Measurements from ENCODE around the gene ARID1B. TPM values are rescaled to one million over a fixed set of nuclear protein-coding genes. Genes with fewer than 3 reads are reported as not detected.

ARID1B gene
- total RNA-seq, 2 donors from 2014 or later, result 65.1 to 99.4 TPM

DNA sequence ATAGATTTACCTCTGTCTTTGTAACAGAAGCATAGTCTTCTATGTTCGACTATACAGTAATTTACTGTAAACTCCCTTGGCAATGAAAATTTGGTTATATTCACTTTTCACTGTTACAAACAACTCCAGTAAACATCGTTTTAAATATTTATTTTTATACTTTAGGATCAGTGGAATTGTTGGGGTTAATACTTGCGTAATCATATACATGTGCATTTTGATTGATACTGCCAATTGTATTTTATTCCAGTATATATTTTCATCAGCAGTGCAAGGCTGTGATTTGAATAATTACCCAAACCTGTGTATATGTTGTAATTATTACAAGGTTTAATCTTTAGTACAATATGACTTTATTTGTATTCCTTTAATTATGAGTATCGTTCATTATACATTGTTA, 255.7 kb downstream of the ARID1B start:
- H3K9me3 ChIP-seq, result no peaks in the 10 kb centered on the region
- peak overlapping the region; percentile 22 to 29 for H3K4me3 ChIP-seq
- no peaks in the 10 kb centered on the region for H3K27me3 ChIP-seq (replicated peaks; ENCODE audit: insufficient read depth)
- H3K4me1 ChIP-seq (replicated peaks), result peaks cover 8% of the 10 kb centered on the region
- no peak for TF ChIP-seq POLR2AphosphoS5 (IDR thresholded peaks at IDR 0.05)
- TF ChIP-seq POLR2A (IDR thresholded peaks at IDR 0.05), result no peak
- TF ChIP-seq, protein P1, sequence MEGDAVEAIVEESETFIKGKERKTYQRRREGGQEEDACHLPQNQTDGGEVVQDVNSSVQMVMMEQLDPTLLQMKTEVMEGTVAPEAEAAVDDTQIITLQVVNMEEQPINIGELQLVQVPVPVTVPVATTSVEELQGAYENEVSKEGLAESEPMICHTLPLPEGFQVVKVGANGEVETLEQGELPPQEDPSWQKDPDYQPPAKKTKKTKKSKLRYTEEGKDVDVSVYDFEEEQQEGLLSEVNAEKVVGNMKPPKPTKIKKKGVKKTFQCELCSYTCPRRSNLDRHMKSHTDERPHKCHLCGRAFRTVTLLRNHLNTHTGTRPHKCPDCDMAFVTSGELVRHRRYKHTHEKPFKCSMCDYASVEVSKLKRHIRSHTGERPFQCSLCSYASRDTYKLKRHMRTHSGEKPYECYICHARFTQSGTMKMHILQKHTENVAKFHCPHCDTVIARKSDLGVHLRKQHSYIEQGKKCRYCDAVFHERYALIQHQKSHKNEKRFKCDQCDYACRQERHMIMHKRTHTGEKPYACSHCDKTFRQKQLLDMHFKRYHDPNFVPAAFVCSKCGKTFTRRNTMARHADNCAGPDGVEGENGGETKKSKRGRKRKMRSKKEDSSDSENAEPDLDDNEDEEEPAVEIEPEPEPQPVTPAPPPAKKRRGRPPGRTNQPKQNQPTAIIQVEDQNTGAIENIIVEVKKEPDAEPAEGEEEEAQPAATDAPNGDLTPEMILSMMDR (IDR thresholded peaks at IDR 0.05), result no peak
- peak overlapping the region in 1 of 2 donors; percentile 63 for H3K27ac ChIP-seq
- no peaks in the 10 kb centered on the region for H3K36me3 ChIP-seq
- no peak for DNase-seq (ENCODE audit: low spot score)
- intact Hi-C loops (cut with DNase I), result loop anchor here (5.0 kb wide), 1 partner anchor 239 kb away; no protein-coding TSS in a partner anchor
- 72% methylated on average over 4 of the region's 4 CpGs for WGBS

DNA sequence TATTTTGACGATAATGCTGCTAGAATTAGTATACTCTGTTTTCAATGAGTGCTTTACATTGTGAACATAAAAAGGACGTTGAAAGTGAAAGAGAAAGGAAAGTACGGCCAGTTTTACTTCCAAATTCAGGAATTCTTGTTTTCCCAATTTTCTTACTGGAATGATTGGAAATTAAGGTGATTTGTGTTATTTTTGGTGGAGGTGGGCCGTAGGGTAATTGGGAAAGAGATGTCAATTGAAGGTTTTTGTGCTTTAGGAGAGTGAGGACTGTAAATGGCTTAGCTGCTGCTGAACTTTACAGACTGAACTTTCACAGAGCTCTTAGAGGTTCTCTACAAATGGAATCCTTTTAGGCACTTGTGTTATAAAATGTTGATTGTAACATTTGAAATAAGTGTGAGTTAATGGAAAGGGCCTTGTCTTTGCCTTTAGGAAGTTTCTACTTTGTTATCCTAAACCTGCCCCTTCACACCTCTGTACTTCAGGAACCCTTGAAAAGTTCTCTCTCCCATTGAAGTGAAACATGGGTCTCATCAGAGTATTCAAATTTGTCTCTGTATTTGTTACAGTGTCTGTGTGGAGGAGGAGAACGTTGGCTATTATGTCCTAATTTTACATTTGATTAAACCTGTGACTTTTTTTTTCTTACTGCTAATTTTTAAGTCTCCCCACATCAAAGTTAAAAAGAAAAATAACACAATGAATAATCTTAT, 256.4 kb downstream of the ARID1B start:
- Histone ChIP-seq H3K4me3 (peak overlapping the region; percentile 22 to 29), H3K4me1 (replicated peaks) (peaks cover 8% of the 10 kb centered on the region), H3K27ac (peak overlapping the region; percentile 61 to 63), H3K27me3 (replicated peaks; ENCODE audit: insufficient read depth) (no peaks in the 10 kb centered on the region), H3K9me3 (no peaks in the 10 kb centered on the region), H3K36me3 (no peaks in the 10 kb centered on the region)
- WGBS, result 6% methylated on average over 5 of the region's 5 CpGs
- intact Hi-C loops (cut with DNase I), result loop anchor here (5.0 kb wide), 1 partner anchor 239 kb away; no protein-coding TSS in a partner anchor
- no peak for DNase-seq (ENCODE audit: low spot score)
- TF ChIP-seq POLR2A (IDR thresholded peaks at IDR 0.05) (no peak), POLR2AphosphoS5 (IDR thresholded peaks at IDR 0.05) (peak; percentile 44)

- H3K4me1 ChIP-seq (replicated peaks), result peaks cover 8% of the 10 kb centered on the region
- H3K27me3 ChIP-seq (replicated peaks; ENCODE audit: insufficient read depth), result no peaks in the 10 kb centered on the region
- intact Hi-C loops (cut with DNase I), result loop anchor here (5.0 kb wide), 1 partner anchor 238 kb away; no protein-coding TSS in a partner anchor
- TF ChIP-seq, protein P1 (IDR thresholded peaks at IDR 0.05), result peak in 3 of 4 experiments; percentile 39 to 74 (median 72)
- TF ChIP-seq POLR2AphosphoS5 (IDR thresholded peaks at IDR 0.05) (peak; percentile 14), POLR2A (IDR thresholded peaks at IDR 0.05) (no peak)
- H3K9me3 ChIP-seq, result no peaks in the 10 kb centered on the region
- no peak overlapping the region for H3K4me3 ChIP-seq
- DNase-seq (ENCODE audit: low spot score), result no peak
- 34% methylated on average over 6 of the region's 6 CpGs for WGBS
- peak overlapping the region in 1 of 2 donors; percentile 61 for H3K27ac ChIP-seq
- no peaks in the 10 kb centered on the region for H3K36me3 ChIP-seq
Observed at GRCh38 chr6:157034436-157035230, 257.5 kb downstream of the ARID1B start.

- intact Hi-C loops (cut with DNase I), result no loop called here
- peak overlapping the region; percentile 19 to 43 for H3K27ac ChIP-seq
- TF ChIP-seq, protein P1 (IDR thresholded peaks at IDR 0.05), result no peak
- no peak for TF ChIP-seq POLR2AphosphoS5 (IDR thresholded peaks at IDR 0.05)
- TF ChIP-seq POLR2A (IDR thresholded peaks at IDR 0.05), result no peak
- H3K36me3 ChIP-seq, result no peaks in the 10 kb centered on the region
- WGBS, result 80% methylated on average over 2 of the region's 2 CpGs
- no peak overlapping the region for H3K4me3 ChIP-seq
- H3K27me3 ChIP-seq (replicated peaks; ENCODE audit: insufficient read depth), result no peaks in the 10 kb centered on the region
- no peaks in the 10 kb centered on the region for H3K9me3 ChIP-seq
- H3K4me1 ChIP-seq (replicated peaks), result peaks cover 8% of the 10 kb centered on the region
- no peak for DNase-seq (ENCODE audit: low spot score)
Observed at GRCh38 chr6:157035546-157035945, 258.4 kb downstream of the ARID1B start.

GRCh38 chr6:157036245-157036711, 259.1 kb downstream of the ARID1B start:
- DNase-seq (ENCODE audit: low spot score), result peak; percentile 81
- peak overlapping the region; percentile 19 to 43 for H3K27ac ChIP-seq
- intact Hi-C loops (cut with DNase I), result no loop called here
- H3K9me3 ChIP-seq, result no peaks in the 10 kb centered on the region
- H3K4me1 ChIP-seq (replicated peaks), result peaks cover 8% of the 10 kb centered on the region
- H3K4me3 ChIP-seq, result no peak overlapping the region
- H3K36me3 ChIP-seq, result no peaks in the 10 kb centered on the region
- peak; percentile 81 for TF ChIP-seq POLR2AphosphoS5 (IDR thresholded peaks at IDR 0.05)
- TF ChIP-seq, protein P1 (IDR thresholded peaks at IDR 0.05), result no peak
- 23% methylated on average over 5 of the region's 5 CpGs for WGBS
- H3K27me3 ChIP-seq (replicated peaks; ENCODE audit: insufficient read depth), result no peaks in the 10 kb centered on the region

All from prostate gland (tissue), 2 donors.